Keratinocyte (primary cell): Measurements from ENCODE around the gene SH3RF1.

Source experiments
- CTCF ChIP-seq, 3 experiments: IDR thresholded peaks in 1 of 3; conservative IDR thresholded peaks in 1 of 3; optimal IDR thresholded peaks in 1 of 3; 2 replicates in 2 of 3; 3 replicates in 1 of 3; pipeline versions ENCODE3 to v1.5.1; 2011; ENCODE audit warnings: low read length in 3 of 3, mild to moderate bottlenecking in 3 of 3, moderate library complexity in 2 of 3, control low read depth in 1 of 3, inconsistent platforms in 1 of 3; ENCODE audit not compliant: insufficient read depth in 2 of 3; ENCODE audit errors: extremely low read depth in 1 of 3
- EZH2 ChIP-seq: IDR thresholded peaks from one replicate; pipeline ENCODE4 v1.6.1; 2012; ENCODE audit warnings: inconsistent platforms, mild to moderate bottlenecking, low read length, moderate library complexity

GRCh38 chr4:169092889-169093522 lies 177.8 kb downstream of the SH3RF1 start:
- TF ChIP-seq CTCF (optimal IDR thresholded peaks at IDR 0.05 in 1 of 3, IDR thresholded peaks at IDR 0.05 in 1 of 3, conservative IDR thresholded peaks at IDR 0.05 in 1 of 3; ENCODE audit: extremely low read depth in 1 of 3, insufficient read depth in 2 of 3, low read length in 3 of 3): no peak
- TF ChIP-seq EZH2: no peak
